ENCODE measurements around the gene SLC26A2.

SLC26A2 gene

DNA sequence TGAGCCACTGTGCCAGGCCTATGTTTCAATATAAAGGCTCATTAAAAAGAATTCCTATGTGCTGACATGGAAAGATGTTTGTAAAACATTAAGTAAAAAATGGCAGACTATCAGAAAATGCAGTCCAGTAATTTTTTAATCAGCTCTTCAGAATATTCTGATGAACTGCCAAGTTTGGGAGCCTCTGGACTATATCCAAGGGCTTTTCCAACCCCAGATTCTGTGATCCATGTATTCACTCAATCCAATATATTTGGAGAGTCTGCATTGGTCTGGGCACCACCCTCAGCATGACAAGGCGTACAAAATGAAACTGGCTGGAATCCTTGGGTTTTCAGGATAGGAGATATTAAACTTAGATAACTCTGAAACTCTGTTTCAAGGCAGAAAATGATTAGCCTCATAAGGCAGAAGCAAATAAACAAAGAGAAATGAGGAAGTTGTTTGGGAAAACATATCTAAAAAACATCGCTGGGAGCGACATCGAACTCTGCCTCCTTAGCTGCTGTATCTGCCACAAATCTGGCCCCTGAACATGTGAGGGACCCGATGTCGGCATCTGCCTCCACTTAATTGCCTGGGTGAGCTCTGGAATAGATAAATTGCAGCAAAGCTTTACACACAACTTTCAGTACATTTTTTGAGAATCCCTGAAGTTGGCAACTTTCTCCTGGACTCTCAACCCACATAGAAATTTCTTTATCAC, 30.4 kb upstream of the SLC26A2 start:
- Histone ChIP-seq H3K14ac (ENCODE audit: low read length) (no peak overlapping the region), H3K18ac (ENCODE audit: low read length) (no peak overlapping the region), H3K36me3 (replicated peaks in 1 of 2; ENCODE audit: control insufficient read depth in 2 of 2, insufficient read depth in 2 of 2, low read length in 2 of 2) (no peaks in the 10 kb centered on the region), H2BK15ac (ENCODE audit: low read length) (no peak overlapping the region), H3K4ac (ENCODE audit: low read length) (no peak overlapping the region), H2BK5ac (ENCODE audit: low read length) (no peak overlapping the region), H3K4me1 (ENCODE audit: control insufficient read depth in 2 of 2, insufficient read depth in 1 of 2, low read depth in 1 of 2, low read length in 2 of 2) (no peaks in the 10 kb centered on the region), H3K27ac (replicated peaks; ENCODE audit: low read length) (no peak overlapping the region), H4K91ac (ENCODE audit: low read depth, low read length, poor library complexity) (no peak overlapping the region), H4K8ac (ENCODE audit: low read depth, low read length) (no peak overlapping the region), H2BK120ac (ENCODE audit: low read depth, low read length) (no peak overlapping the region), H3K4me2 (ENCODE audit: insufficient read depth, low read length, poor library complexity, severe bottlenecking) (no peak overlapping the region), H2AFZ (ENCODE audit: low read length) (no peak overlapping the region), H2AK5ac (ENCODE audit: low read depth, low read length) (no peak overlapping the region), H3K9me3 (replicated peaks in 1 of 2; ENCODE audit: control insufficient read depth in 2 of 2, insufficient read depth in 1 of 2, low read depth in 1 of 2, low read length in 2 of 2) (no peaks in the 10 kb centered on the region), H2BK12ac (ENCODE audit: low read length) (no peak overlapping the region), H3K23ac (ENCODE audit: low read depth, low read length, poor library complexity) (no peak overlapping the region), H3K27me3 (ENCODE audit: control insufficient read depth in 3 of 3, insufficient read depth in 3 of 3, low read depth in 1 of 3, low read length in 3 of 3) (peaks cover 0 to 15% (median 1%) of the 10 kb centered on the region in 3 experiments), H3K9ac (ENCODE audit: low read depth, low read length, poor library complexity) (no peak overlapping the region), H3K4me3 (ENCODE audit: low read length in 2 of 2) (no peak overlapping the region), H3K79me1 (ENCODE audit: low read depth, low read length) (no peaks in the 10 kb centered on the region)
- no CpG with 5 or more reads among the region's 6 CpGs for WGBS, 2 donors (ENCODE audit: extremely low coverage in 2 of 2, insufficient read length in 2 of 2, insufficient replicate concordance in 1 of 2)
- DNase-seq (ENCODE audit: low spot score): no peak

DNA sequence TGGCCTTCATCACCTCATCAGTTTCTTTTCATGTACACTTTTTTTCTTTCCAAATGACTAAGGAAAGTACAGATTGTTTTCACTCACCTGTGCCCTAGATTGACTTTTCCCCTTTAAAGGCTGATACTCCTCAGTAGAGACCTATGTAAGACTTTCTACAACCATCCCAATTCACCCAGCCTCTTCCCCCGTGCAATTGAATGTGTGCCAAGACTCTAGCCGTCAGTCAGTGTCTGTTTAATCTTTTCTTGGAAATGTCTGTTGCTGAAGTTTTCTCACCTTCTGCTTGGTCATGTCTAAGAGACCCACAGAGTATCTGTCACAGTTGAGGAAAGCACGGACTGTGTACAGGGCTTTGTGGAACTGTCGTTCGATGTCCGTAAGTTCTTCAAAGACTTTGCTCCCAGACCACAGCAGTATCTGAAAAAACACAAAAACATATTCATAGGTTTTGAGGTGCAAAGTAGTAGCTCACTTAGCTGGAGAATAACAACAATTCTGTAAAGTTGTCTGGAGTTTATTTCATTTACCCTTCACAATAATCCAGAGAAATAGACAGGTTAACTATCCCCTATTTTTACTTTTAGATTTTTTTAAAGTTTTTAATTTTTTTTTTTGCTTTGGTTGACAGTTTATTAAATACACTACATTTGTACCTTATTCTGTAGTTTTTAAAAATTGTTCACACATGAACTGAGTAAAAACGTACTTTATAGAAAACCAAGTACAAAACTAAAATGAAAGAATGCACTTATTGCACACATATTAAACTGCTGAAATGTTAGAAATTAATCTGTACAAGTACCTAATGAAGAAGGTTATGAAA, 29.6 kb upstream of the SLC26A2 start:
- no peak overlapping the region for H2BK120ac ChIP-seq (ENCODE audit: low read depth, low read length)
- no peak overlapping the region for H2BK15ac ChIP-seq (ENCODE audit: low read length)
- H3K36me3 ChIP-seq (replicated peaks in 1 of 2; ENCODE audit: control insufficient read depth in 2 of 2, insufficient read depth in 2 of 2, low read length in 2 of 2): no peaks in the 10 kb centered on the region
- no peak overlapping the region for H3K4ac ChIP-seq (ENCODE audit: low read length)
- no CpG with 5 or more reads among the region's 7 CpGs for WGBS, 2 donors (ENCODE audit: extremely low coverage in 2 of 2, insufficient read length in 2 of 2, insufficient replicate concordance in 1 of 2)
- H3K27me3 ChIP-seq (ENCODE audit: control insufficient read depth in 3 of 3, insufficient read depth in 3 of 3, low read depth in 1 of 3, low read length in 3 of 3): peaks cover 0 to 21% (median 1%) of the 10 kb centered on the region in 3 experiments
- H2AK5ac ChIP-seq (ENCODE audit: low read depth, low read length): no peak overlapping the region
- no peaks in the 10 kb centered on the region for H3K9me3 ChIP-seq (replicated peaks in 1 of 2; ENCODE audit: control insufficient read depth in 2 of 2, insufficient read depth in 1 of 2, low read depth in 1 of 2, low read length in 2 of 2)
- H3K9ac ChIP-seq (ENCODE audit: low read depth, low read length, poor library complexity): no peak overlapping the region
- H4K91ac ChIP-seq (ENCODE audit: low read depth, low read length, poor library complexity): no peak overlapping the region
- H3K4me2 ChIP-seq (ENCODE audit: insufficient read depth, low read length, poor library complexity, severe bottlenecking): no peak overlapping the region
- H3K14ac ChIP-seq (ENCODE audit: low read length): no peak overlapping the region
- DNase-seq (ENCODE audit: low spot score): no peak
- H2BK5ac ChIP-seq (ENCODE audit: low read length): no peak overlapping the region
- H3K27ac ChIP-seq (replicated peaks; ENCODE audit: low read length): no peak overlapping the region
- no peaks in the 10 kb centered on the region for H3K4me1 ChIP-seq (ENCODE audit: control insufficient read depth in 2 of 2, insufficient read depth in 1 of 2, low read depth in 1 of 2, low read length in 2 of 2)
- H2AFZ ChIP-seq (ENCODE audit: low read length): no peak overlapping the region
- H3K79me1 ChIP-seq (ENCODE audit: low read depth, low read length): no peaks in the 10 kb centered on the region
- no peak overlapping the region for H3K23ac ChIP-seq (ENCODE audit: low read depth, low read length, poor library complexity)
- H2BK12ac ChIP-seq (ENCODE audit: low read length): no peak overlapping the region
- no peak overlapping the region for H3K18ac ChIP-seq (ENCODE audit: low read length)
- no peak overlapping the region for H4K8ac ChIP-seq (ENCODE audit: low read depth, low read length)
- H3K4me3 ChIP-seq (ENCODE audit: low read length in 2 of 2): no peak overlapping the region

GRCh38 chr5:149931992-149932436, 28.5 kb upstream of the SLC26A2 start:
- Histone ChIP-seq H2AK5ac (ENCODE audit: low read depth, low read length) (no peak overlapping the region), H2BK15ac (ENCODE audit: low read length) (no peak overlapping the region), H3K18ac (ENCODE audit: low read length) (no peak overlapping the region), H3K27me3 (ENCODE audit: control insufficient read depth in 3 of 3, insufficient read depth in 3 of 3, low read depth in 1 of 3, low read length in 3 of 3) (peaks cover 0 to 31% (median 1%) of the 10 kb centered on the region in 3 experiments), H3K4me1 (ENCODE audit: control insufficient read depth in 2 of 2, insufficient read depth in 1 of 2, low read depth in 1 of 2, low read length in 2 of 2) (no peaks in the 10 kb centered on the region), H3K27ac (replicated peaks; ENCODE audit: low read length) (no peak overlapping the region), H4K8ac (ENCODE audit: low read depth, low read length) (no peak overlapping the region), H3K4me2 (ENCODE audit: insufficient read depth, low read length, poor library complexity, severe bottlenecking) (no peak overlapping the region), H3K23ac (ENCODE audit: low read depth, low read length, poor library complexity) (no peak overlapping the region), H4K91ac (ENCODE audit: low read depth, low read length, poor library complexity) (no peak overlapping the region), H2BK12ac (ENCODE audit: low read length) (no peak overlapping the region), H3K9me3 (replicated peaks in 1 of 2; ENCODE audit: control insufficient read depth in 2 of 2, insufficient read depth in 1 of 2, low read depth in 1 of 2, low read length in 2 of 2) (no peaks in the 10 kb centered on the region), H3K36me3 (replicated peaks in 1 of 2; ENCODE audit: control insufficient read depth in 2 of 2, insufficient read depth in 2 of 2, low read length in 2 of 2) (no peaks in the 10 kb centered on the region), H3K14ac (ENCODE audit: low read length) (no peak overlapping the region), H3K4me3 (ENCODE audit: low read length in 2 of 2) (no peak overlapping the region), H3K9ac (ENCODE audit: low read depth, low read length, poor library complexity) (no peak overlapping the region), H2BK5ac (ENCODE audit: low read length) (no peak overlapping the region), H3K4ac (ENCODE audit: low read length) (no peak overlapping the region), H2BK120ac (ENCODE audit: low read depth, low read length) (no peak overlapping the region), H3K79me1 (ENCODE audit: low read depth, low read length) (no peaks in the 10 kb centered on the region), H2AFZ (ENCODE audit: low read length) (no peak overlapping the region)
- DNase-seq (ENCODE audit: low spot score): no peak
- WGBS, 2 donors (ENCODE audit: extremely low coverage in 2 of 2, insufficient read length in 2 of 2, insufficient replicate concordance in 1 of 2): no CpG with 5 or more reads among the region's 14 CpGs

Data from neuronal stem cell (in vitro differentiated cells).